Smooth muscle cell (in vitro differentiated cells): ENCODE results near the gene NOX5. TPM values are rescaled to one million over a fixed set of nuclear protein-coding genes. Genes with fewer than 3 reads are reported as not detected.
A peak's percentile ranks its signal among the peaks of the same experiment; 100 is the strongest.

Experiments used
- DNase-seq: peaks from one replicate; lab custom pipeline; 2025; ENCODE audit not compliant: unreplicated experiment; lab: John Stamatoyannopoulos, UW
- H2AFZ ChIP-seq: fragments of 200-600 bp; sonication (generic); 2 replicates; pipeline ENCODE4 v1.6.0; 2016; ENCODE audit warnings: antibody characterized with exemption, low read depth, mild to moderate bottlenecking
- H3F3A ChIP-seq: fragments of 200-600 bp; sonication (generic); 2 replicates; pipeline ENCODE4 v1.6.0; 2017; ENCODE audit warnings: antibody characterized with exemption, low read depth
- H3K27ac ChIP-seq: fragments of 200-600 bp; sonication (generic); 2 replicates; pipeline ENCODE4 v1.5.1; 2016; ENCODE audit warnings: low read depth, mild to moderate bottlenecking
- H3K27me3 ChIP-seq: fragments of 200-600 bp; sonication (generic); 2 replicates; pipeline ENCODE4 v1.6.1; 2016; ENCODE audit warnings: low read depth, mild to moderate bottlenecking
- H3K36me3 ChIP-seq: fragments of 200-600 bp; sonication (generic); 2 replicates; pipeline ENCODE4 v1.5.1; 2016; ENCODE audit warnings: low read depth
- H3K4me1 ChIP-seq: fragments of 200-600 bp; sonication (generic); 2 replicates; pipeline ENCODE4 v1.5.1; 2016; ENCODE audit warnings: low read depth
- H3K4me2 ChIP-seq: fragments of 200-600 bp; sonication (generic); 2 replicates; pipeline ENCODE4 v1.6.0; 2016; ENCODE audit warnings: mild to moderate bottlenecking
- H3K4me3 ChIP-seq: fragments of 200-600 bp; sonication (generic); 2 replicates; pipeline ENCODE4 v1.5.1; 2016; ENCODE audit warnings: mild to moderate bottlenecking
- H3K79me2 ChIP-seq: fragments of 200-600 bp; sonication (generic); 2 replicates; pipeline ENCODE4 v1.6.0; 2016; ENCODE audit warnings: low read depth, mild to moderate bottlenecking
- H3K9ac ChIP-seq: fragments of 200-600 bp; sonication (generic); 2 replicates; pipeline ENCODE4 v1.6.0; 2016; ENCODE audit warnings: low read depth
- H3K9me3 ChIP-seq: fragments of 200-600 bp; sonication (generic); replicated peaks from 2 replicates; pipeline ENCODE4 v1.5.1; 2016; ENCODE audit warnings: low read depth
- H4K20me1 ChIP-seq: fragments of 200-600 bp; sonication (generic); 2 replicates; pipeline ENCODE4 v1.6.0; 2016; ENCODE audit warnings: low read depth
- CTCF ChIP-seq: fragments of 200-600 bp; sonication (generic); IDR thresholded peaks from 2 replicates; pipeline ENCODE4 v1.5.1; 2017; ENCODE audit warnings: borderline replicate concordance, mild to moderate bottlenecking, antibody characterized with exemption; ENCODE audit not compliant: insufficient read depth, poor library complexity, severe bottlenecking
- WGBS: methylation state at CpG from one replicate; pipeline ENCODE4 v1.1.7; 2016; ENCODE audit warnings: low lambda C conversion rate; 5-methylcytosine and 5-hydroxymethylcytosine counted together
- polyA plus RNA-seq: library from polyadenylated mRNA; unstranded; fragments of >200 nt; fragmentation: Nextera tagmentation; extraction: Ambion mirVana; gene quantifications from 2 replicates; pipeline ENCODE4 v1.2.1, GENCODE V29; 2016
- total RNA-seq: library from RNA; depleted of rRNA; stranded (reverse); fragments of >200 nt; gene quantifications from 2 replicates; pipeline ENCODE4 v1.2.3, GENCODE V29; 2014

NOX5 gene
- total and polyA plus RNA-seq, 2 experiments from 2014 or later: 0.16 to 0.22 TPM

GRCh38 chr15:69055251-69055650 is 40.8 kb downstream of the NOX5 start:
- no peak for TF ChIP-seq CTCF
- Histone ChIP-seq H3K36me3 (no peaks in the 10 kb centered on the region), H3K9ac (no peak overlapping the region), H3K4me1 (peaks cover 3% of the 10 kb centered on the region), H3K4me3 (no peak overlapping the region), H3K4me2 (no peak overlapping the region), H3K79me2 (no peaks in the 10 kb centered on the region), H3K9me3 (no peaks in the 10 kb centered on the region), H3K27me3 (no peaks in the 10 kb centered on the region), H4K20me1 (no peaks in the 10 kb centered on the region), H3F3A (no peaks in the 10 kb centered on the region), H2AFZ (no peak overlapping the region), H3K27ac (no peak overlapping the region)
- WGBS: 91% methylated on average over 10 of the region's 10 CpGs
- no peak for DNase-seq

- H3K9ac ChIP-seq: no peak overlapping the region
- no peak overlapping the region for H3K4me3 ChIP-seq
- peaks cover 3% of the 10 kb centered on the region for H3K4me1 ChIP-seq
- H3K36me3 ChIP-seq: no peaks in the 10 kb centered on the region
- no peaks in the 10 kb centered on the region for H4K20me1 ChIP-seq
- no peak overlapping the region for H3K4me2 ChIP-seq
- no peaks in the 10 kb centered on the region for H3K9me3 ChIP-seq
- H3K27ac ChIP-seq: no peak overlapping the region
- DNase-seq: no peak
- WGBS: 67% methylated on average over 3 of the region's 3 CpGs
- no peaks in the 10 kb centered on the region for H3F3A ChIP-seq
- no peaks in the 10 kb centered on the region for H3K27me3 ChIP-seq
- H3K79me2 ChIP-seq: no peaks in the 10 kb centered on the region
- no peak overlapping the region for H2AFZ ChIP-seq
- TF ChIP-seq CTCF: no peak
These were observed 41.9 kb downstream of the NOX5 start for GRCh38 chr15:69056365-69056764.

- peak; percentile 89 for TF ChIP-seq CTCF
- Histone ChIP-seq H2AFZ (peak overlapping the region; percentile 52), H3K4me2 (peak overlapping the region; percentile 65), H3K4me1 (peaks cover 3% of the 10 kb centered on the region), H3F3A (no peaks in the 10 kb centered on the region), H3K27ac (no peak overlapping the region), H3K9ac (no peak overlapping the region), H3K36me3 (no peaks in the 10 kb centered on the region), H3K4me3 (no peak overlapping the region), H4K20me1 (no peaks in the 10 kb centered on the region), H3K79me2 (no peaks in the 10 kb centered on the region), H3K27me3 (no peaks in the 10 kb centered on the region), H3K9me3 (no peaks in the 10 kb centered on the region)
- peak; percentile 43 for DNase-seq
- 20% methylated on average over 18 of the region's 18 CpGs for WGBS
These were observed 44.5 kb downstream of the NOX5 start for GRCh38 chr15:69058830-69059556.

GRCh38 chr15:69059557-69059943 is 45.1 kb downstream of the NOX5 start:
- Histone ChIP-seq H3K4me1 (peaks cover 3% of the 10 kb centered on the region), H3K4me2 (peak overlapping the region; percentile 65), H3K9me3 (no peaks in the 10 kb centered on the region), H3K27ac (no peak overlapping the region), H3F3A (no peaks in the 10 kb centered on the region), H3K79me2 (no peaks in the 10 kb centered on the region), H3K36me3 (no peaks in the 10 kb centered on the region), H3K27me3 (no peaks in the 10 kb centered on the region), H4K20me1 (no peaks in the 10 kb centered on the region), H2AFZ (peak overlapping the region; percentile 52), H3K4me3 (no peak overlapping the region), H3K9ac (no peak overlapping the region)
- no peak for TF ChIP-seq CTCF
- 75% methylated on average over 9 of the region's 9 CpGs for WGBS
- no peak for DNase-seq
